Neural cell (in vitro differentiated cells): ENCODE measurements around the gene ERLIN1. TPM values are rescaled to one million over a fixed set of nuclear protein-coding genes. Genes with fewer than 3 reads are reported as not detected.

ENCODE experiments used
- H2AFZ ChIP-seq: fragments of 200-600, 300-800 bp; sonication (generic), shearing (Covaris generic); 2 replicates; pipeline ENCODE4 v1.6.0; 2014; ENCODE audit warnings: low read depth, mild to moderate bottlenecking, antibody characterized with exemption, low read length, moderate library complexity
- H3F3A ChIP-seq: fragments of 200-600 bp; shearing (Covaris generic); 2 replicates; pipeline ENCODE4 v1.6.1; 2016; ENCODE audit warnings: mild to moderate bottlenecking, moderate library complexity, mixed read lengths, antibody characterized with exemption, low read length; ENCODE audit not compliant: insufficient read depth, poor library complexity, severe bottlenecking
- H3K27ac ChIP-seq: fragments of 200-600, 300-800 bp; sonication (generic), shearing (Covaris generic); 2 replicates; pipeline ENCODE4 v1.5.1; 2014; ENCODE audit warnings: mild to moderate bottlenecking, low read length, moderate library complexity
- H3K27me3 ChIP-seq: fragments of 300-800, 200-600 bp; sonication (generic), shearing (Covaris generic); 2 replicates; pipeline ENCODE4 v1.6.0; 2014; ENCODE audit warnings: mild to moderate bottlenecking, low read depth, low read length, moderate library complexity; ENCODE audit not compliant: insufficient read depth
- H3K36me3 ChIP-seq: fragments of 300-800, 200-600 bp; sonication (generic), shearing (Covaris generic); 2 replicates; pipeline ENCODE4 v1.5.1; 2014; ENCODE audit warnings: mild to moderate bottlenecking, antibody characterized with exemption, low read length, moderate library complexity; ENCODE audit not compliant: insufficient read depth
- H3K4me2 ChIP-seq: fragments of 300-800, 200-600 bp; sonication (generic), shearing (Covaris generic); 2 replicates; pipeline ENCODE4 v1.6.0; 2014; ENCODE audit warnings: mild to moderate bottlenecking, low read length
- H3K4me3 ChIP-seq: fragments of 300-800, 200-600 bp; sonication (generic), shearing (Covaris generic); 2 replicates; pipeline ENCODE4 v1.5.1; 2014; ENCODE audit warnings: mild to moderate bottlenecking, low read length, moderate library complexity
- H3K79me2 ChIP-seq: fragments of 200-600 bp; shearing (Covaris generic); replicated peaks from 2 replicates; pipeline ENCODE4 v1.6.0; 2014; ENCODE audit warnings: mild to moderate bottlenecking, low read length, moderate library complexity; ENCODE audit not compliant: insufficient read depth
- H3K9ac ChIP-seq: fragments of 300-800, 200-600 bp; sonication (generic), shearing (Covaris generic); 2 replicates; pipeline ENCODE4 v1.6.1; 2016; ENCODE audit warnings: mild to moderate bottlenecking, low read length, mixed read lengths
- H3K9me2 ChIP-seq: fragments of 200-600 bp; shearing (Covaris generic); 2 replicates; pipeline ENCODE4 v1.6.1; 2016; ENCODE audit warnings: mild to moderate bottlenecking, low read length, mixed read lengths; ENCODE audit not compliant: insufficient read depth
- H3K9me3 ChIP-seq: fragments of 200-600, 300-800 bp; sonication (generic), shearing (Covaris generic); 2 replicates; pipeline ENCODE4 v1.6.1; 2016; ENCODE audit warnings: mild to moderate bottlenecking, mixed run types, low read length, moderate library complexity, mixed read lengths
- H4K20me1 ChIP-seq: fragments of 200-600 bp; shearing (Covaris generic); 2 replicates; pipeline ENCODE4 v1.6.1; 2016; ENCODE audit warnings: mild to moderate bottlenecking, mixed run types; ENCODE audit not compliant: insufficient read depth
- CTCF ChIP-seq: fragments of 450-650 bp; IDR thresholded peaks from 2 replicates; pipeline ENCODE4 v1.5.1; 2014; ENCODE audit warnings: antibody characterized with exemption, mild to moderate bottlenecking, moderate library complexity; ENCODE audit not compliant: poor library complexity, severe bottlenecking
- EP300 ChIP-seq: fragments of 450-650 bp; conservative IDR thresholded peaks from 2 replicates; pipeline ENCODE4 v1.6.1; 2014; ENCODE audit warnings: antibody characterized with exemption, mild to moderate bottlenecking, moderate library complexity; ENCODE audit not compliant: poor library complexity, severe bottlenecking
- EZH2 ChIP-seq: fragments of 200-600, 300-800 bp; shearing (Covaris generic), sonication (generic); IDR thresholded peaks from 2 replicates; pipeline ENCODE4 v1.6.1; 2014; ENCODE audit warnings: antibody characterized with exemption, low read length, borderline replicate concordance, mild to moderate bottlenecking; ENCODE audit not compliant: insufficient read depth, poor library complexity, severe bottlenecking
- MXI1 ChIP-seq: fragments of 450-650 bp; conservative IDR thresholded peaks from 2 replicates; pipeline ENCODE4 v1.6.1; 2014; ENCODE audit warnings: antibody characterized with exemption, mild to moderate bottlenecking; ENCODE audit not compliant: poor library complexity, severe bottlenecking
- POLR2AphosphoS5 ChIP-seq: IDR thresholded peaks from 2 replicates; pipeline ENCODE4 v1.6.1; 2012
- RAD21 ChIP-seq: fragments of 450-650 bp; conservative IDR thresholded peaks from 2 replicates; pipeline ENCODE4 v1.6.1; 2014; ENCODE audit warnings: antibody characterized with exemption, mild to moderate bottlenecking, moderate library complexity
- REST ChIP-seq: IDR thresholded peaks from 2 replicates; pipeline ENCODE4 v1.6.1; 2012; ENCODE audit warnings: borderline replicate concordance
- SMC3 ChIP-seq: fragments of 450-650 bp; conservative IDR thresholded peaks from 2 replicates; pipeline ENCODE4 v1.6.1; 2014; ENCODE audit warnings: antibody characterized with exemption, mild to moderate bottlenecking, moderate library complexity; ENCODE audit not compliant: poor library complexity
- TAF1 ChIP-seq: IDR thresholded peaks from 2 replicates; pipeline ENCODE4 v1.6.1; 2012; ENCODE audit warnings: low read depth
- polyA plus RNA-seq: library from polyadenylated mRNA; depleted of rRNA; stranded (reverse); fragments of >200 nt; gene quantifications from 2 replicates; pipeline ENCODE4 v1.2.3, GENCODE V29; 2014

Gene ERLIN1
- polyA plus RNA-seq, 1 donor from 2014 or later: 6.5 TPM

GRCh38 chr10:100114460-100114859 is 71.4 kb downstream of the ERLIN1 start:
- H3K27ac ChIP-seq: no peak overlapping the region

GRCh38 chr10:100109670-100110069 is 76.2 kb downstream of the ERLIN1 start:
- Histone ChIP-seq H3K9ac (no peak overlapping the region), H3F3A (no peaks in the 10 kb centered on the region), H3K9me3 (no peaks in the 10 kb centered on the region), H3K79me2 (no peaks in the 10 kb centered on the region), H3K36me3 (no peaks in the 10 kb centered on the region), H3K4me2 (no peak overlapping the region), H3K27ac (no peak overlapping the region), H3K9me2 (no peaks in the 10 kb centered on the region), H3K4me3 (no peak overlapping the region), H4K20me1 (no peaks in the 10 kb centered on the region), H3K27me3 (no peaks in the 10 kb centered on the region), H2AFZ (no peak overlapping the region)
- no peak for TF ChIP-seq SMC3
- TF ChIP-seq MXI1: no peak
- TF ChIP-seq POLR2AphosphoS5: no peak
- TF ChIP-seq CTCF: no peak
- TF ChIP-seq TAF1: no peak
- TF ChIP-seq EZH2: no peak
- no peak for TF ChIP-seq EP300
- no peak for TF ChIP-seq RAD21

More at GRCh38 chr10:100114460-100114859, 71.4 kb downstream of the ERLIN1 start:
- TF ChIP-seq EZH2: no peak
- TF ChIP-seq REST: no peak
- no peak for TF ChIP-seq POLR2AphosphoS5
- TF ChIP-seq SMC3: no peak
- no peak for TF ChIP-seq EP300
- TF ChIP-seq TAF1: no peak
- no peak for TF ChIP-seq MXI1
- TF ChIP-seq CTCF: no peak
- TF ChIP-seq RAD21: no peak
- Histone ChIP-seq H3F3A (no peaks in the 10 kb centered on the region), H3K4me2 (no peak overlapping the region), H3K79me2 (no peaks in the 10 kb centered on the region), H3K9me3 (no peaks in the 10 kb centered on the region), H3K9me2 (no peaks in the 10 kb centered on the region), H3K27me3 (no peaks in the 10 kb centered on the region), H3K4me3 (no peak overlapping the region), H3K9ac (no peak overlapping the region), H2AFZ (no peak overlapping the region), H4K20me1 (no peaks in the 10 kb centered on the region), H3K36me3 (no peaks in the 10 kb centered on the region)
